GM12891 (cell line): ENCODE results near the gene SLC22A14.

Source experiments
- POLR2A ChIP-seq: IDR thresholded peaks from 2 replicates; pipeline ENCODE4 v1.6.1; 2011; ENCODE audit warnings: low read depth, low read length, control low read depth
- POLR2AphosphoS5 ChIP-seq: IDR thresholded peaks from 2 replicates; pipeline ENCODE4 v1.6.1; 2011; ENCODE audit warnings: low read depth, low read length, control low read depth
- TAF1 ChIP-seq: IDR thresholded peaks from 2 replicates; pipeline ENCODE4 v1.6.1; 2011; ENCODE audit warnings: low read depth, low read length, control low read depth

DNA sequence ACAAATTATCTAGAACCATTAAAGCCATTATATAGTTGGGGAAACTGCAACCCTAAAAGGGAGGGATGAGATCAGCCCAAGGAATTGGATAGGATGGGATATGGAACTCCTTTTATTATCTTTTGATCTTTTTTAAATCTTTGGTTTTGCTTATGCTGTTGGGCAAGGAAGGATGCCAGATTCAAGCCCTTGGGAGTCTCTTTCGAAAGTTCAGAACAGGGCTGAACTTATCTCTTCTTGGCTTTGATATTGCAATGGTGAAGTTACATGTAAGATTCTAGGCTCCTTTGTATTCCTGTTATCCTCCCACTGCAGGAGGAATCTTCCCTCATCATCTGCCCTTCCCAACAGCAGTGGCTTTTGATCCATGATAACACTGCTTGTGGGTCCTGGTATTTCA is 26.5 kb upstream of the SLC22A14 start:
- TF ChIP-seq POLR2A (no peak), TAF1 (no peak), POLR2AphosphoS5 (no peak)
